Fibroblast of skin of back (primary cell): ENCODE data around the gene STAC2.
A peak's percentile ranks its signal among the peaks of the same experiment; 100 is the strongest.

Experiments
- DNase-seq: peaks from one replicate; pipeline ENCODE4 v3.0.0-alpha.2; 2013

Gene STAC2

DNA sequence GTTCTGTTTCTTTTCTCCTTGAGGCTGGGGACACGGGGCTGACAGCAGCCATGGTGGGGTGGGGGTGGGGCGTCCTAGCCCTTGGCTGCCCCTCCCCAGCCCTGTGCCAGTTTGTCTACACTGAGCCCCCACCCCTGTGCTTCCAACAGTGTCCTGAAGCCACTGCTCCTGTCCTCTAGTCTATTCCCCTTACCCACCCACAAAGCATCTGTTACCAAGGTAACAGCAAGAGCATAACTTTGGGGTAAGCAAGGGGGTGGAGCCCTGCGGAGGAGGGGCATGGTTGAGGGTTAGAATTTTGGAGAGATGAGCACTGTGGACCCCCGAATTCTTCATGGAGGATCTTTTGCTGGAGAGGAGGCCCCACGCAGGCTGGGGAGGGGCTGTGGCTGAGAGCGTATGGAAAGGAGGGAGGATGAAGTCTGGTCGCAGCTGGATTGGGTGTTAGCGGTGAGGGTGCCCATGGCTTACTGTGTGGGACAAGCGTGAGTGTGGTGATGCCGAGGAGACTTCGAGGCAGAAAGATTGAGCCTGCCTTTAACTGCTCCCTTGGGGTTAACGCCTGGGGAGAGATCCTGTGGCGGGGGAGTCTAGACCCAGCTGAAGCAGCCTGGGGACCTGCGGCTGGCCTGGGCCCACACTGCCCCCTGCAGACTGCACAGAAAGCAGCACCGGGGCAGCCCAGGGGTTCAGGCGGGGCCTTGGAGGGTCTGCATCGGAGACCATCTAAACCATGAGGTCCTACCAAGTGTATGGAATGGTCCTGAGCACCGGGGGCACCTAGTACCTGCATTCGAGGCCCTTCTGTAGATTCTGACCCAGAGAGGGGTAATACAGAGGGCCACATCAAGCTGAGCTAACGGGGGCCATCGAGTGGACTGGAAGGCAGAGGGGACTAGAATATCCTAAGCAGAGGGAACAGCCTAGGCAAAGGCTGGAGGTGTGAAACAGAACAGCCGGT lies 6.1 kb upstream of the STAC2 start:
- peak; percentile 60 for DNase-seq

- DNase-seq, result peak; percentile 16
Observed at GRCh38 chr17:39231091-39231561, 5.4 kb upstream of the STAC2 start.

- no peak for DNase-seq
Observed at GRCh38 chr17:39230361-39230760, 4.6 kb upstream of the STAC2 start.

DNA sequence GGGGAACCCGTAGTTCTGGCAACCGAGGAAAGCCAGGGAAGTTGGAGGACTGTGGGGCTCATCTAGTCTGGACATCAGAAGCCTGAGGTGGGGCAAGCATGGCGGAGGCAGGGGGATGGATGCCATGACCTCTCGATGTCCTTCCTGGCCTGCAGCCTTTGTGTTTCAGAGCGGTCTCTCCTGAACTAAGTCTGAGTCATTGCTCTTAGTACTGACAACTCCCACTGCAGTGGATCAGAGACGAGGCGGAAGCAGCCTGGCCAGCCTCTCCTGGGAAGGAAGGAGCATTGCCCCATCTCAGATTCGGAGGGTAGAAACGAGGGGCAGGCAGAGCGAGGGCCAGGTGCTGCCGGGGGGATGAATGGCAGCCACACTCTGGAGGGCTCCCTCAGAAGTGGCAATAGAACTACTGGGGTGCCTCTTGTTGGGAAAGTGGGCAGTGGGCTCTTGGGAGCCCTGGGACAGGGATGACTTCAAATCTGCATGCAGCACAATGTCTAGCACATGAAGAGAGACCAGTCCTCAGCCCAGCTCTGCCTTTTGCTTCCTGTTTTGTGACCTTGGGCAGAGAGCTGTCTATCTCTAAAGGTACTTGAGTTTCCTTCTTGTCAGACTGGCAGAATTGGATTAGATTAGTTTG lies 3.6 kb upstream of the STAC2 start:
- peak; percentile 60 for DNase-seq

GRCh38 chr17:39227364-39227919 lies 1.7 kb upstream of the STAC2 start:
- DNase-seq, result no peak

GRCh38 chr17:39225959-39226683 lies 376 bp upstream of the STAC2 start:
- peak; percentile 70 for DNase-seq

DNA sequence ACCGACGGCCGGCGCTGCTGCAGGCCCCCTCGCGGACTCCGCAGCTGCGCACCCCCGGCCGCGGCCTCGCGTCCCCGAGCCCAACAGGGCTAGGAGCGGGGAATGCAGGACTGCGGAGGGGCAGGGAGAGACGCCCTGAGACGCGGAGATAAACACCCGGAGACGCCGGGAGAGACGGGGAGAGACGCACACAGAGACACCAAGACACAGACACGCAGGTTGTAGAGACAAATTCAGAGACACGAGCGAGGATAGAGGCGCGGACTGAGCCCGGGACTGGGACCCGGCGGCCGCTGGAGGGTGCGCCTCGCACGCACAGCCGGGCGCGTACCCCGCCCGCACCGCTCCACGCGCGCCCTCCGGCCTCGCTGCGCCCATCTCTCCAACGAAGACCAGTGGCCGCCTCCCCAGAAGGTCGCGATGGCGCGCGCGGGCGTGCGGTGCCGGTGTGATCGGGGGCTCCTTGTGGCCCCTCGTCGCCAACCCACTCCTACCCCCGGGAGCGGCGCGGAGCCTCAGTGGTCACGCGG lies 902 bp downstream of the STAC2 start:
- DNase-seq, result no peak

DNA sequence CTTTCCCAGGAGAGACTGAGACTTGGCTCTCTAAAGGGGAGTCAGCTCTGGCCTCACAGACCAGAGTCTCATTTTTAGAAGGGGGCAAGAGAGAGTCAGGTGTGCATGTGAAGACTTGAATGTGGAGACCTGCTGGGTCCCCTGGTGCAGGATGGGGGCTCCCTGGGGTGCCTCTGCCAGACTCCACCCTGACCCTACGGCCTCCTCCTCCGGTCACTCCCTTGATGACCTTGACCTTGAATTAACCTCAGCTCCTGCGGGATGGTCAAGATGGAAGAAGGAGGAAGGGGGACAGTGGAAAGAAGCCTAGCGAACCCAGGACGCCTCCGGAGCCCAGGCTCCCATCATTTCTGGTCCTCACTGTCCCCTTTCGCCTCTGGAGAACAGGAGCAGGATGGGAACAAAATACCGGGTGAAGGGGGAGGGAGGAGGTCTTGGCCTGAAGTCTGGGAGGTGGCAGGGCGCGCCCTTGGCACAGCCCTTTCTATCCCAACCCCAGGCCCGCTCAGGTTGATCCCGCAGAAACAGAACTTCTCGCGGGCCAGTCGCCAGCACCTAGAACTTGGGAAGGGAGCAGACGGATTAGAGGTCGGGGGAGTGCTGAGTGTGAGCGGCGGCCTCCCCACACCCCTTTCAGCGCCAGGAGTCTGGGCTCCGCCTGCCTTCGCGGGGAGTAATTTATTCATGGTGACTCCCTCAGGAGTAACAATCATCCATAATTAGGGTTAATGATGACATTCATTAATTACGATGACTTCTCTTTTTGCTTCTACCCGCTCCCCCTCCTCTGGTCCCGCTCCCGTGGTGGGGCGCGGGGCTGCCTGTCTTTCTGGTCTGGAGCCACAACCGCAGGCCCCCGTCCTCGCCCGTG lies 1.6 kb downstream of the STAC2 start:
- DNase-seq, result no peak

DNA sequence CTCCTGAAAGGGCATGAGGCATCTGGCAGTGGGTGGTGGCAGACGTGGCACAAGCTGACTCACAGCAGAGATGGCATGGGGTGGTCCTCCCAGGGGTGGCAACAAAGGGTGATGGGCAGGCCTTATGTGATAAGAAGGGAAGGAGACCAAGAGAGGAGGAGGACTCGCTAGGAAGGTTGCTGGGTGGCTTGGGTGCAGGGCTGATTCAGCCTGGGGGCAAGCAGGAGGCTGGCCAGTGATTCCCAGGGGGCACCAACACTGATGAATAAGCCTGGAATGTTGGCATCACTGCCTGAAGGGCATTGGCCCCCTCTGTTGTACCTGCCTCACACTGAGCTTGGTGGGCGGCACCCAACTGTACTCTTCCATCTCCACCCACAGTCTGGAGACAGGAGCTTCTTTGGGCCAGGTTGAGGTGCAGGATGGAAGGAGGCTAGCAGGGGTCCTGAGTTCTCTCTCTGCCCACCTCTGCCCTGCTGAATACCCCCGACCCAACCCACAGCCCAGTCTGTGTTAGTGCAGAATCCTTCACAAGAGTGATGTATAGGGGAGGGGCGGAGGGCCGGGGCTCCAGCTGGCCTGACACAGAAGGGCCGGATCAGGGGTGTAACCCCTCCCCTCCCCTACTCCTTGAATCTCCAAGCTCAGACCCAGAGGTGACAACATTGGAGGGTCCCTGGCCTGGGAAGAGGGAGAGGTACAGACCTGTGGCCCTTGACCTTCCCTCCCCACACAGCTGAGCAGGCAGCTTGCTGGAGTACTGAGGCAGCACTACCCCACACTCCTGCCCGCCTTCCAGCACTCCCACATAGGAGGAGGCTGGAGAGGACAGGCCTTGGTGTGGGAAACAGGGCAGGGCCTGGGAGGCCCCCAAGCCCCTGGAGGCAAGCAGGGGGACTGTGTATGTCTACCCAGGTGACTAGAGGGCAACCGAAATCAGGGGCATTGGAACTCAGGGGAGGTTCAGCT lies 2.6 kb downstream of the STAC2 start:
- DNase-seq, result peak; percentile 36

GRCh38 chr17:39222151-39222550 lies 3.6 kb downstream of the STAC2 start:
- DNase-seq, result no peak

DNA sequence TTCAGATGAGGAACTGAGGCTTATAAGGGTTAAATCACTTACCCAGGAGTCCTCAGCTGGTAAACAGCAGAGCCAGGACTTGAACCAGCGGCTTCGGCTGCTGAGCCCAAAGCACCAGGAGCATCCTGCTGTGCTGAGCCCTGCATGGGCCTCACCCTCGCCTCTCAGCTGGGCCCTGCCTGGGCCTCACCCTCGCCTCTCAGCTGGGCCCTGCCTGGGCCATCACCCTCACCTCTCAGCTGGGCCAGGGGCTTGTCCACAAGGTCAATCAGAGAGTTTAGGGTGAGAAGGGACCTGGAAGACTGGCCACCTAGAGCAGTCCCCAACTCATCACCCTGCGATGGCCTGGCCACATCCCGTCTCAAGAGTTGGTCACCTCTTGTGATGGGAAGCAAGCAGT lies 4.2 kb downstream of the STAC2 start:
- no peak for DNase-seq

DNA sequence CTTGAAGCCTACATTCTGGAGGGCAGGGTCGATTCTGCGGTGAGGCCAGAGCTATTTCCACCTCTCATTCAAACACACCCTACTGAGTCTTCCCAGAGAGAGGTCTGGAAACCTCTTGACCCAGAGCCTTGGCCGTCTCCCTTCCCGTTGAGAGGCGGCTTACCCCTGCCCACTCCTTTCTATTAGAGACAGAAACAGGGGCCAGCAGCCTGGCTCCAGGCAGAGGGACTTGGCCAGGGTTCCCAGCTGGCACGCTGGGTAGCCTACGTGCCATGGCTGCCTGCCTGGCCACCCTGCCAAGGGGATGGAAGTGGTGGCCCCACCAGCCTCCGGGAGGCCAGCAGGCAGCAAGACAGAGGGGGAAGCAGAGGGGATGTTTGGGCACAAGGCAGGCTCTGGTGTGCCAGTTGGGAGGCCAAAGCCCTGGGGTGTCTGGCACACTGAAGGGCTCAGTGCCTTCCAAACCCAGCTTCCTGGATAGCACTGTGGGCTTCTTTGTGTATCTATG lies 6.0 kb downstream of the STAC2 start:
- DNase-seq, result no peak

DNA sequence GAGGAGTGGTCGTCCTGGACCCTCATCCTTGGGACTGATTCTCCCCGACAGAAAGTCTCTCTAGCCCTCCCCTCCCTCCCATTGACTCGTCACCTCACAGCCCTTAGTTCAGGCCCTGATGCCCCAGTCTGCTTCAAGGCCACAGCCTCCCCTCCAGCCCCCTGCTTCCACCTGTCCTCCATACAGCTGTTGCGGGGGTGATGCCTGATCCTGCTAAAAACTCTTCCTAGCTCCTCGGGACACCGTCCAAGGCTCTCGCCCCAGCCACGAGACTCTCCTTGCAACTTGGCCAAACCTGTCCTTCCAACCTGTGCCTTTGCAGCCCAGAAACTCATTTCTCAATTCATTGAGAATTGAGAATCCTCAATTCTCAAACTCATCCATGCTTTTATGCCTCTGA lies 6.8 kb downstream of the STAC2 start:
- DNase-seq, result no peak

DNA sequence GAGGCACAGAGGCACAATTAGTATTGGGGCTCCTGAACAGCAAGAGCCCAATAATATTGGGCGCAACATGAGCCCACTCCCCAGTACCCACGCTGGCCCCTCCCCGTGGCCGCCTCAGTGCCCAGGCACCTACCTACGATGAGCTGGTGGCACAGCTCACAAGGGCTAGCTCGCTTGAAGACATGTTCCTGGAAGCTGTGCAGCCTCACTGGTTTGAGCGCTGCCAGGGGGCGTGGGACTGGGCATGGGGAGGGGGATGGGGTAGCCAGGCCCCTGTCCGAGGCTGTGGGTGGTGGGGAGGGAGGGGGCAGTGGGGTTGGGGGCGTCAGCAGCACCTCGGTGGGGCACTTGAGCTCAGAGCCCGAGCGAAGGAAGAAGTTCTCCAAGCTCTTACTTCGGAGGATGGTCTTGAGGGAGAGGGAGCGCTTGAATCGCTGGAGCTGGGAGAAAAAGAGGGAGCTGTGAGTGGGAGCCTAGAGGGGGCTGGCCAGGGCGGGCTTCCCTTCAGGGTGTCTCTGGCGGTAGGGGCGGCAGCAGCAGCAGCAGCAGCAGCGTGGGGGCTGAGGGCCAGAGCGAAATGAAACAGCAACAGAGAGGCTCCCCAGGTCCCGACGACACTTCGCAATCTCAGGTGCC lies 7.9 kb downstream of the STAC2 start:
- DNase-seq, result no peak

GRCh38 chr17:39213852-39214251 lies 11.9 kb downstream of the STAC2 start:
- peak; percentile 60 for DNase-seq

GRCh38 chr17:39212841-39213480 lies 12.8 kb downstream of the STAC2 start:
- DNase-seq, result no peak

DNA sequence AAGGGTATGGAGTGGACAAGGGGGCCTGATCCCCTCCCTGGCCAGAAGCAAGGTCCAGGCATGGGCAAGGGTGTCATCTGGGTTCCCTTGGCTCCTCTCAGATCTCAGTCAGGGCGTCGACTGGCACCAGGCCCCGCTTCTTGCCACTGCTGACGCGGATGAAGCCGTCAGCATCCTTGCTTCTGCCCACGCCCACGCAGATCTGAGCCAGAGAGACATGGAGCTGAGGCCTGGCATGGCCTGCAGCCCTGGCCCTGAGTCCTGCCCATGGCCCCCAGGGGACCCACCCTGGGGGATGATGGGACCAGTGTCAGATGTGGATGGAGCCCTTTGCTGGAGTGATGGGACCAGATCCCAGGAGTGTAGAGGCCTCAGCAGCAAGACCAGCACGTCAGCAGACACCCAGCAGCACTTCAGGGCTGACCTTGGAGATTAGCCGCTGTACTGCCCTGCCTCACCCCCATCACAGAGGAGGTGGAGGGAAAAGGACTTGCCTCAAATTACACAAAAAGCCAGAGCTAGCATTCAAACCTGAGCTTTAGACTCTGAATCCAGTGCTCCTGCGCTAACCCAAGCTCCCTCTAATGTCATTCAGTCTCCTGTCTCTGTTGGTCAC lies 13.4 kb downstream of the STAC2 start:
- no peak for DNase-seq

- no peak for DNase-seq
Observed at GRCh38 chr17:39210093-39210434, 15.7 kb downstream of the STAC2 start.
